CD4-positive, alpha-beta T cell (primary cell): ENCODE measurements around the gene OPCML. TPM values are rescaled to one million over a fixed set of nuclear protein-coding genes. Genes with fewer than 3 reads are reported as not detected.

Experiments used
- ATAC-seq: fragments of 200-7000 bp; cut with Tn5 transposase; one replicate; pipeline ENCODE4 v1.10.0; 2022; ENCODE audit warnings: mild to moderate bottlenecking; ENCODE audit not compliant: poor library complexity
- CTCF ChIA-PET: fragments of 350-600 bp; sonication (Branson Sonifier 250); formaldehyde crosslinking; loops from one replicate; lab custom pipeline; 2021; ENCODE audit warnings: antibody characterized with exemption, inconsistent platforms; lab: Charles Lee
- POLR2A ChIA-PET: fragments of 350-600 bp; sonication (Branson Sonifier 250); formaldehyde crosslinking; loops from one replicate; lab custom pipeline; 2021; ENCODE audit warnings: antibody characterized with exemption, inconsistent platforms; lab: Charles Lee
- DNase-seq, 14 experiments: peaks; one replicate each; pipeline ENCODE4 v3.0.0-alpha.2; 2013 to 2020; ENCODE audit warnings: mixed read lengths in 2 of 14
- H3K27ac ChIP-seq, 2 donors: one replicate each; pipeline versions ENCODE4 v1.5.1 to v1.7.0; 2013; ENCODE audit warnings: low read length in 2 of 2, low read depth in 1 of 2, mild to moderate bottlenecking in 1 of 2
- H3K27me3 ChIP-seq, 2 experiments: 1 replicate in 1 of 2; 2 replicates in 1 of 2; pipeline versions ENCODE4 v1.6.1 to v1.7.0; 2013; ENCODE audit warnings: low read length in 2 of 2, control low read depth in 1 of 2, mild to moderate bottlenecking in 1 of 2, moderate library complexity in 1 of 2; ENCODE audit not compliant: insufficient read depth in 2 of 2, control insufficient read depth in 1 of 2
- H3K36me3 ChIP-seq: one replicate; pipeline ENCODE4 v1.6.1; 2013; ENCODE audit warnings: low read length, control low read depth; ENCODE audit not compliant: insufficient read depth
- H3K4me1 ChIP-seq: one replicate; pipeline ENCODE4 v1.6.1; 2013; ENCODE audit warnings: low read length, control low read depth; ENCODE audit not compliant: insufficient read depth
- H3K4me3 ChIP-seq: one replicate; pipeline ENCODE4 v1.5.1; 2013; ENCODE audit warnings: mild to moderate bottlenecking, low read length, moderate library complexity
- H3K9me3 ChIP-seq, 2 experiments: 1 replicate in 1 of 2; 2 replicates in 1 of 2; pipeline versions ENCODE4 v1.6.1 to v1.7.0; 2013; ENCODE audit warnings: low read length in 2 of 2, mild to moderate bottlenecking in 2 of 2, control low read depth in 1 of 2, moderate library complexity in 1 of 2; ENCODE audit not compliant: control insufficient read depth in 1 of 2, insufficient read depth in 1 of 2
- H3K27ac Mint-ChIP-seq: one replicate; pipeline ENCODE4 v1.8.0; 2020; ENCODE audit warnings: mixed read lengths
- H3K27me3 Mint-ChIP-seq: one replicate; pipeline ENCODE4 v1.8.0; 2021; ENCODE audit warnings: mixed read lengths
- H3K36me3 Mint-ChIP-seq: one replicate; pipeline ENCODE4 v1.8.0; 2021; ENCODE audit warnings: low read depth, mixed read lengths
- H3K4me1 Mint-ChIP-seq: one replicate; pipeline ENCODE4 v1.8.0; 2021; ENCODE audit warnings: low read depth, mixed read lengths
- H3K4me3 Mint-ChIP-seq: one replicate; pipeline ENCODE4 v1.8.0; 2020; ENCODE audit warnings: mild to moderate bottlenecking, mixed read lengths
- H3K9me3 Mint-ChIP-seq: one replicate; pipeline ENCODE4 v1.8.0; 2020; ENCODE audit warnings: mixed read lengths
- CTCF ChIP-seq: fragments of 200-600 bp; IDR thresholded peaks from one replicate; pipeline ENCODE4 v1.8.0; 2022; ENCODE audit warnings: antibody characterized with exemption, mild to moderate bottlenecking
- intact Hi-C, 2 experiments: fragments of 100-400 bp; cut with DNase I in 1 of 2; cut with micrococcal nuclease in 1 of 2; formaldehyde crosslinking; loops; one replicate each; pipeline versions ENCODE4 v1.15.1 to v1.9.0; 2023 to 2025; cut with DNase I, micrococcal nuclease
- total RNA-seq, 174 experiments: library from RNA in 2 of 174; stranded (reverse) in 2 of 174; gene quantifications; one replicate each; pipeline ENCODE4 v1.2.3 and lab custom pipeline; 2021 to 2026

Gene OPCML
- total RNA-seq, 2 experiments from 2014 or later, result not detected

GRCh38 chr11:132944569-132944944, 587.7 kb downstream of the OPCML start:
- peaks cover 13 to 23% of the 10 kb centered on the region in 2 experiments for H3K27me3 ChIP-seq
- no peaks in the 10 kb centered on the region for H3K36me3 Mint-ChIP-seq
- no peak overlapping the region for H3K27ac Mint-ChIP-seq
- ATAC-seq (no peak), DNase-seq (no peak)
- H3K4me1 ChIP-seq, result no peaks in the 10 kb centered on the region
- no peak overlapping the region for H3K27ac ChIP-seq
- intact Hi-C loops, result loop anchor here in 1 of 2 experiments (10.0 kb wide), 1 partner anchor 670 kb away; no protein-coding TSS in a partner anchor
- H3K36me3 ChIP-seq, result no peaks in the 10 kb centered on the region
- no peaks in the 10 kb centered on the region for H3K9me3 Mint-ChIP-seq
- H3K4me3 ChIP-seq, result no peak overlapping the region
- H3K9me3 ChIP-seq, result peaks cover 0 to 13% of the 10 kb centered on the region in 2 experiments
- peaks cover 65% of the 10 kb centered on the region for H3K27me3 Mint-ChIP-seq
- no peak for TF ChIP-seq CTCF
- H3K4me3 Mint-ChIP-seq, result no peak overlapping the region
- ChIA-PET CTCF (no interaction called here), POLR2A (no interaction called here)
- H3K4me1 Mint-ChIP-seq, result no peaks in the 10 kb centered on the region

- Histone ChIP-seq H3K27me3 (peaks cover 13 to 23% of the 10 kb centered on the region in 2 experiments), H3K36me3 (no peaks in the 10 kb centered on the region), H3K27ac (no peak overlapping the region), H3K4me1 (no peaks in the 10 kb centered on the region), H3K9me3 (peaks cover 0 to 13% of the 10 kb centered on the region in 2 experiments), H3K4me3 (no peak overlapping the region)
- intact Hi-C loops, result loop anchor here in 1 of 2 experiments (10.0 kb wide), 1 partner anchor 669 kb away; no protein-coding TSS in a partner anchor
- Mint-ChIP-seq H3K36me3 (no peaks in the 10 kb centered on the region), H3K9me3 (no peaks in the 10 kb centered on the region), H3K4me1 (no peaks in the 10 kb centered on the region), H3K4me3 (no peak overlapping the region), H3K27ac (no peak overlapping the region), H3K27me3 (peaks cover 65% of the 10 kb centered on the region)
- no peak for ATAC-seq
- ChIA-PET POLR2A (no interaction called here), CTCF (no interaction called here)
- no peak for TF ChIP-seq CTCF
- no peak for DNase-seq
Observed at GRCh38 chr11:132943706-132944568, 588.4 kb downstream of the OPCML start.

- Mint-ChIP-seq H3K9me3 (no peaks in the 10 kb centered on the region), H3K4me1 (no peaks in the 10 kb centered on the region), H3K27ac (no peak overlapping the region), H3K36me3 (no peaks in the 10 kb centered on the region), H3K27me3 (peaks cover 65% of the 10 kb centered on the region), H3K4me3 (no peak overlapping the region)
- Histone ChIP-seq H3K27ac (no peak overlapping the region), H3K9me3 (peaks cover 0 to 13% of the 10 kb centered on the region in 2 experiments), H3K27me3 (peaks cover 13 to 23% of the 10 kb centered on the region in 2 experiments), H3K4me3 (no peak overlapping the region), H3K4me1 (no peaks in the 10 kb centered on the region), H3K36me3 (no peaks in the 10 kb centered on the region)
- ChIA-PET POLR2A (no interaction called here), CTCF (no interaction called here)
- DNase-seq (no peak), ATAC-seq (no peak)
- no peak for TF ChIP-seq CTCF
- intact Hi-C loops, result loop anchor here in 1 of 2 experiments (10.0 kb wide), 1 partner anchor 669 kb away; no protein-coding TSS in a partner anchor
Observed at GRCh38 chr11:132943357-132943705, 589.0 kb downstream of the OPCML start.
